CD4-positive, alpha-beta T cell treated with Interleukin-2 at 100 ng/mL for 4 hours (primary cell): ENCODE measurements around the gene SRL.

Experiments
- DNase-seq: peaks from one replicate; pipeline ENCODE4 v3.0.0-alpha.2; 2020; ENCODE audit warnings: low spot score

The SRL gene

DNA sequence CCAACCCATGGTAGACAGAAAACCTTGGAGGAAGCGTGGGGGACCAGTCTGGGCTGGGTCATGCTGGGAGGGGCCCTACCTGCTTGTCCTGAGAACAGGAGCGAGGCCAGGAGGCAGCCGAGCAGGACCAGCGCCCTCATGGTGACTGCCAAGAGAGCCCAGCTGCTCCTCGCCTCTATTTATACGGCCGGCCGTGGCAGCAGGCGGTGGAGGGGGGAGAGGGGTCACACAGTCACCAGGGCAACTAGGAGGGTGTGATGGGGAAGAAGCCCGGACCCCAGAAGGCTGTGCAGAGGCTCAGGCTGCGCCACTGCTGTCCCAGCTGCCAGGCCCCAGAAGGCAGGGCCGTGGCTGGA, at the start of gene SRL:
Gene SRL (minus strand): TSS at position 153 of the 356 bp plus-strand sequence. CDS start 13 bp downstream, at position 140.
- no peak for DNase-seq

DNA sequence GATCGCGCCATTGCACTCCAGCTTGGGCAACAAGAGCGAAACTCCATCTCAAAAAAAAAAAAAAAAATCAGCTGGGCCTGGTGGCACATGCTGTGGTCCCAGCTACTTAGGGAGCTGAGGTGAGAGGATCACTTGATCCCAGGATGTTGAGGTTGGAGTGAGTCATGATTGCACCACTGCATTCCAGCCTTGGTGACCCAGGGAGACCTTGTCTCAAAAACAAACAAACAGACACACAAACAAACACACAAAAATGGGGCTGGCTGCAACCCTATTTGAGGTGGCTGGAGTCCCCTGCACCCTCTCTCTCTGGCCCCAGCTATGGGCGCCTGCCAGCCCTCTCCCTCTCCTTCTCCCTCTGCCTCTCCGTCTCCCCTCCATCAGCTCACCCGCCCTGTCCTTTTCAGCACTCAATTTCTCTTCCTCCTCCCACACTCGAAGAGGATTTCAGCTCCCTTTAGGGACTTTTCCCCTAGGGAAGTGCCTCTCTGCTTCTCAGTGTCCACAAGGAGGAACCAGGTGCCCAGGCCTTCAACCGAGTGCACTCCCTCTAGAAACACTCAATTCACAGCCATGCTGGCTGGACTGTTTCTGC, 48.5 kb upstream of the SRL start:
- DNase-seq = no peak

DNA sequence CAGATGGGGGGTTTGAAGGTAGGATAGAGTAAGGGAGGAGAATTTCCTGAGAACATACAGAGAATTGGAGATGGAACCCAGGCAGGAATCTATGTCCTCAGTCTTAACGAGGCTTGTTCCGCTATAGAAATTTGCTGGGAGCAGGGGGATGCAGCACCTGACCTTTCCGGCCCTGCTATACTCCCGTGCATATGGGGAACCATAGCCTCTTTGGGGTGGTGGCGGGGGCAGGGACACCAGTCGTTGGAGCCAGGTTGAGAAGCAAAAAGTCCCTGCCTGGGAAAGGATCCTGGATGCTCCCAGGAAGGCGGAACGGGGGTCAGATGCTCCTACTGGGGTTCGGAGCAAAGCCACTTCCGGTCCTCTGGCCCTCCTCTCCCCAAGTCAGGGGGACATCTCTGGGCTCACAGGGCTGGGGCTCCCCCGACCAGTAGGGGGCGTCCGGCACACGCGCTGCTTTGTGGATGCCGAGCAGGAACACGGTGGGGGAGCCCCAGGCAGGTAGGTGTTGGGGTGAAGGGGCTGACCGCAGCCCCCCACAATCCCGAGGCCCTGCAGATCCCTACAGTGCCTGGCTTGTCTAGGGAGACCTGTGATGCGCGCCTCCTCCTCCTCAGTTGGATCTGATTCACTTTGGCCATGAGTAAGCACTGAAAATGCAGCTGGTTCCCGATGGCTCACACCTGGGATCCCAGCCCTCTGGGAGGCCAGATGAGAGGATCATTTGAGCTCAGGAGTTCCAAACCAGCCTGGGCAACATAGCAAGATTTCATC, 46.5 kb upstream of the SRL start:
- DNase-seq = peak; percentile 78

DNA sequence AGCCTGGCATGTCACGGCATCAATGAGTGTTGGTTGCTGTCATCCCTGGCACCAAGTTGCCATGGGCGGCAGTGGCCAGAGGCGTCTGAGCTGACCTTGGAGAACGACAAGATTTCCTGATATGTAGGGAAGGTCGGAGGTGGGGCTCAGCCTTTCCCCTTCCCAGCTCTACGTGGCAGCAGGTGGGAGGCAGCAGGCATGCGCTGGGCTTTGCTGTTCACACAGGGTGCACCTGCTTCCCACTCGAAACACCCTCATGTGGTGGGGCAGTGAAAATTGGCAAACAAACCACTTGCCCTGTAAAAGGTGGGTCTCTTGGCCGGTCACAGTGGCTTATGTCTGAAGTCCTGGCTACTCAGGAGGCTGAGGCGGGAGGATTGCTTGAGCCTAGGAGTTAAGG, 43.3 kb upstream of the SRL start:
- no peak for DNase-seq

DNA sequence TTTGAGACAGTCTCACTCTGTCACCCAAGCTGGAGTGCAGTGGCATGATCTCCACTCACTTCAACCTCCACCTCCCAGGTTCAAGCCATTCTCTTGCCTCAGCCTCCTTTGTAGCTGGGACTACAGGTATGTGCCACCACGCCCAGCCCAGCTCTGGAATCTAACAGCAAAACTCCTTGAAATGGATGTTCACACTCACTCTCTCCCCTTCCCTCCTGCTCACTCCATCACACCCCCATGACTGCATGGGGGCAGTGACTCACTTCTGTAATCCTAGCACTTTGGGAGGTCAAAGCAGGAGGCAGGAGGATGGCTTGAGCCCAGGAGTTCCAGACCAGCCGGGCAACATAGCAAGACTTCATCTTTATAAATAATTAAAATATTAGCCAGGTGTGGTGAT, 42.1 kb upstream of the SRL start:
- no peak for DNase-seq

DNA sequence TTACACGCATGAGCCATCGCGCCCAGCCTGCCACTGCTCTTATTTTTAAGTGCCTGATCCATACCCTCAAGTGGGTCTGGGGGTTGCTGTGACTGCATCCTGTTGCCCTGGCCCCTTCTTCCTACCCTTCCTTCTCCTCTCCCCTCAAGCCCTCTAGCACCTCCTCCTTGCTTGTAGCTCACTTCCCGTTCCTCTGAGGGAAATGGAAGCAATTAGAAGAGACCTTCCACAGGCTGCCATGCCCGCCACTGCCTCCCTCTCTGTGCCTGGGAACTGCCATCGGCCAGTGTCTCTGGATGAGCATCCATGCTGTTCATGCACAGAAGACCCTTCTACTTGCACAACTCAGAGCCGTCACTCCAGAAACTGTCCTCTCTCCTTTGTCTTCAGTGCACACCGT, 41.6 kb upstream of the SRL start:
- DNase-seq = no peak

DNA sequence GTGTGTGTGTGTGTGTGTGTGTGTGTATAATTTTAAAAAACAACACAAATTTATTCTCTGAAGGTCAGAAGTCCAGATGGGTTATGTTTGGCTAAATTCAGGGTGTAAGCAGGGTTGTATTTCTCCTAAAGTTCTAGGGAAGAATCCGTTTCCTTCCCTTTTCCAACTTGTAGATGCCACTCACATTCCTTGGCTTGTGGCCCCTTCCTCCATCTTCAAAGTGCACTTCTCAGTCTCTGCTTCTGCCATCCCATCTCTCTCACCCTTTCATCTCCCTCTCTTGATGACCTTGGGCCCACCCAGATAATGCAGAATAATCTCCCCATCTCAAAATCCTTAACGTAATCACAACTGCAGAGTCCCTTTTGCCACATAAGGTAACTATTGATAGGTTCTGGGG, 38.7 kb upstream of the SRL start:
- no peak for DNase-seq

DNA sequence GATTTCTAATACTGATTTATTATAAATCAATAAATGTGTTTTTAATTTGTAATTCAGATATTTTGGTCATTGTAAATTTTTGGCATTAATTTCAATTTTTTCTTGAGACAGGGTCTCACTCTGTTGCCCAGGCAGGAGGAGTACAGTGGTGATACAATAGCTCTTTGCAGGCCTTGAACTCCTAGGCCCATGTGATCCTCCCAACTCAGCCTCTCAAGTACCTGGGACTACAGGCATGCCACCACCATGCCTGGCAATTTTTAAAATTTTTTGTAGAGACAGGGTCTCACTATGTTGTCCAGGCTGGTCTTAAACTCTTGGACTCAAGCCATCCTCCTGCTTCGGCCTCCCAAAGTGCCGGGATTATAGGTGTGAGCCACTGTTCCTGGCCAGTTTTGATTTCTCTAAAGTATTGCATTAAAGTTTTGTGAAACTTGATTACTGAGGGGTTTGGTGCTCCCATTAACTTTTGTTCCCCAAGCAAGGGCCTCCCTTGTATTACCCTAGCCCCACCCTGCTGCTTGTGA, 36.2 kb upstream of the SRL start:
- DNase-seq = no peak

DNA sequence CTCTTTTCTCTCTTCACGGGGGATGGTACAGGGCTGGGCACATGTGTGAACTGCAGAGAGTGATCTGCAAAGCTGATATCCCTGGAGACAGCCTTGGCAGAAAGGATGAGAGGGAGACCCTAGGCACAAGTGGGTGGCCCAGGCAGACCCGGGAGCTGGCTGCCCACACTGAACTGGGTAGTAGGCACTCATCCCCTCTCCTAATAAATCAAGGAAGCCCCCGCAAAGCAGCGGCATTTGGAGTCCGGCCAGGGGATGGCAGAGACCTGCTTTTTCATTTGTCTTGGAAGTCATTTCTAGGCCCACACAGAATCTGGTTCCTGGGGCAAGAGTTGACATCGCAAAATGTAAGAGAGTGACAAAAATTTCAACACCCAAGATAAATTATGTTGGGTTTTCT, 34.0 kb upstream of the SRL start:
- no peak for DNase-seq

DNA sequence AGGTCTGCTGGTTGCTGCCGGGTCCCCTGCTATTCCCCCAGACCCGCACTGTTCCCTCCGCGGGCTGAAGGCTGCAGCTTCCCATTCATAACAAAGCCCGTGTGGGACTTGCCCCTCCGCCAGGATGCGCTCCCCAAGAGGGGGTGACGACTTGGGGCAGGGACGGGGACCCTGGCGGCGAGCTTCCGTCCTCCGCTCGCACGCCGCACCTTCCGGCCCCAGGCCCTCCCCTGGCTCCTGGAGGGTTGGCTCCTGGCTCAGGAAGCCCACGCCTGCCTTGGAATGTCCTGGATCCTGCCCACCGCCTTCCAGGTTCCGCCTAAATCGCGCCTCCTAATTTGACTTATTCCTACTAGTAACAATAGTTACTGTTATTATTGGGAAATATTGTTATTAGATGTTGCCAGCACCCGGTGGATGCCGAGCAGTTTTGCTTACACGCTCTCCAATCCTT, 32.0 kb upstream of the SRL start:
- DNase-seq = peak; percentile 44

DNA sequence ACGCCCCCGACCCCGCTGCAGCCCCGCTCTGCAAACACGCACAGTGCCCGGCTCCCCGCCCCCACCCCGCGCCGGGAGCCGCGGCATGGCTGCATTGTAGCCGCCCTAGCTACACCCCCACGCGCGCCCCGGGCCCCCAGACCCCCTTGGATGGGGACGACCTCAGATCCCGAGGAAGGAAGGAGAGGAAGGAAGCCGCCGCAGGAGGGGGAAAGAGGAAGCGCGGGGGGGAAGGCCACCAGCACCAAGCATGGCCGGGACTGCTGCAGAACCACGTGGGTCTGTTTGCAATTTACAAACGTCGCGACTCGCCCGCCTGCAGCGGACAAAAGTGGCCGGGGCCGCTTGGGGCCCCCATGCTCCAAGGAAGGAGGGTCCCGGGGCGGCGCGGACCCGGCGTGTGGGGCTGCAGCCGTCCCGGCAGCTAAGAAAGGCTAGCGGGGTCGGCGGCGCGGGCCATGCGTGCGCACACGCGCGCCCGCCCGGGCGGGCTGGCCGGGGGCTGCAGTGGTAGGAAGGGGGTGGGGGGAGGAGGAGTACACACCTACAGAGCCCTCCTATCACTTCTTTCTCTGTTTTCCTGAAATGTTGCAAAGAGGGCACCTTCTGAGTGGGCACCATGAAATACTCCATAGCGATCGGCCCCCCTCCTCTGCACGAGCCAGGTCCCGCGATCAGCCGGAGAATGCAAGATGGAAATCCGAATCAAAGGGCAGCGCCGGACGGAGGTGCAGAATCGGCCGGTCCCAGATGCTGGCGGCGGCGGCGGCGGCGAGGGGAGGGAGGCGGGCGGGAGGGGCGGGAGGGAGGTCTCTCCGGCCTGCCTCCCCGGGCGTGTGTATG, 30.5 kb upstream of the SRL start:
- peak; percentile 22 for DNase-seq

DNA sequence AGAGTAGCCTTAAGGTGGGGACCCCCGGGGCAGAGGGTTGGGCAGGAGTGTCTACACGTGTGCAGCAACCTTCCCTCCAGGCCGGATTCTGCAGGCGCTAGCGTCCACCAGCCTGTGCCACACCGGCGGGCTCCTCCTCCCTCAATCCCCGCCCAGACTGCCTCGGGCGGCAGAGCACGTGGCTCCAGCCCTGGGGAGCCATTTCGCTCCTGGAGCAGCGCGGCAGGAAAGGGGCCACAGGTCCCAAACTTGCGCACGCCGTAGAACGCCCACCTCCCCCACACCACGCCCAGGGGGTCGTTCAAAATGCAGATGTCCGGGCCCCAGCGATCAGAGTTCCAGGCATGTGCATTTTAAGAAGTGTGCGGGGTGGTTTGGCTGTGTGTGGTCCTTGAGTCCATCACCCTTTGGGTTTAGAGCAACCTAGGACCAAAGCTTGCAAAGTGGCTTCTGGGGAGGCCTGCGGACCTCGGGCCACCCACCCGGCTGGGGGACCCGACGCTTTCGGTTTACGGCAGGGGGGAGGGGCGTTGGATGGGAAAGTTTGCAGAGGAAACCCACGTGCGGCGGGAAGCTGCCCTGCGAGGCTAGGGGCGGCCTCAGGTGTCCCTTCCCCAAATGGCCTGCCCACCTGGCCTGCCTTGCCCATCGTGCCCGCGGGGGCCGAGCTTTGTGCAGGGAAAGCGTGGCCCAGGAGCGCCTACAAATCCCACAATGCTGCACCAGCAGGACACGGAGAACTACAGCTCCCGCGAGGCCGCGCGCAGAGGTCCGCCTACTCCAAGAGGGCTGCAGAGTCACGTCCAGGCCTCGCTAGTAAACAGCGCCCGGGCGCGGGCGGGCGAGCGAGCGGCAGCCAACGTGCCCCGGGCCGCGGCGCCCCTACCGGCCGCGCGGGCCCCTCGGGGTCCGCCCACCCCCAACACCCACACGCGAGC, 29.6 kb upstream of the SRL start:
- peak; percentile 88 for DNase-seq

DNA sequence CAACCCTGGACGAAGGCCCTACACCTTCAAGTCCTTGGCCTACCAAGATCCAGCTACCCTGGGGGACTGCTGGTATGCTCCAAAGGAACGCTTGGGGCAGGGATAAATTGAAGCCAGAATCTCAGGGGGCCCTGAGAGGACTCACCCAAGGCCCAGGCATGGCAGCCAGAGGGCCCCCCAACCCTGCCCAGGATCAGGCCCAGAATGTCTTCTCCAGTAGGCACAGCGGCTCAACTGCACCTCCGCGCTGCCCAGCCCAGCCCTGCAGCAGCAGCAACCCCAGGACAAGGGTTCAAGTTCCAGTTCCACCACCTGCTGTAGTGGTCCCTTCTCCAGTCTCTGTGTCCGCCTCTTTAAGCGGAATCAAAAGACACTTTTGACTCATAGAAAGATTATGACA, 28.7 kb upstream of the SRL start:
- DNase-seq = no peak

DNA sequence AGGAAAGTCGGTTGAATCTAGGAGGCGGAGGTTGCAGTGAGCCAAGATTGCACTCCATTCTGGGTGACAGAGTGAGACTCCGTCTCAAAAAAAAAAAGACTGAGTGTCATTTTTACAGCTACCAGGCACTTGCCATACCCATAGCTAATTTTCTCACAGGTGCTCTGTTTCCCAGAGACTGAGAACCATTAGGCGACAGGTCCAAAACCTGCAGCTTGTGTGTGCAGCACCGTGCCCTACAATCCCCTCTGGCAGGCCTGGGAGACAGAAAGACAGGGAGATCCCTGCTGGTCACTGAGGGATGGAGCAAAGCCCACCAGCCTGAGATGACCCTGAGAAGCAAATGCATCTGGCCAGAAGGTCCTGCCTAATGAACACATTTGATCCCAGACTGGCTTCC, 28.2 kb upstream of the SRL start:
- no peak for DNase-seq

DNA sequence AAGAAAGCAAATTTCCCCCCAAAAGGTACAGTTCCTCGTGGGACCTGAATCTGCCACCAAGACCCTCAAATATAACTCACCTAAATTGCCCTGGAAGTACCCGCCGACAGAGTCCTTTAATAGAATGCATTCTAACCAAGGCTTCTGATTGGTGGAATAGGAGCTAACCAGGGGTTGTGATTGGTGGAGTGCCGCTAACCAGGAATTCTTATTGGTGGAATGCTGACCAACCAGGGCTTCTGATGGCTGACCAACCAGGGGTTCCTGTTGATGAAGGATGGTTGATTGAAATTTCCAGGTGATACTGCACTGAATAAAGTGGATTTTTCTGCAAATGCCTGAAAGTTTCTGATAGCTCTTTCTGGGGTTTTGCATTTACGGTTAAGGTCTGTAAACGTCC, 24.5 kb upstream of the SRL start:
- DNase-seq = no peak

DNA sequence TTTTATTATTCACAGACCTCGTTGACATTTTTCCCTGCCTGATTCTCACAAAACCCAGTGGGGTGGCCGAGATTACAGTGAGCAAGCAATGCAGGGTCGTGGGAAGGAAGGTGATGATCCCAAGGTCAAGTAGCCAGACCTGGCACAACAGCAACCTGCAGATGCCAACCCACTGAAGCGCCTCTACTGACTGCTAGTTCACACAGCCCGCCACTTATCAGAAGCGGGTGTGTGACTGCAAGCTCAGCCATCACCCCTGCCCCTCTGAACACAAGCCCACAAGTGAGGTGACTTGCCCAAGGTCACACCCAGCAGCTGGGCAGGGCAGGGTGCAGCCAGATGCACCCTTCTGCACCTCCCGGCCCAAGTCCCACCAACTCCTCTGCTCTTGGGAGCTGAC, 23.8 kb upstream of the SRL start:
- no peak for DNase-seq

DNA sequence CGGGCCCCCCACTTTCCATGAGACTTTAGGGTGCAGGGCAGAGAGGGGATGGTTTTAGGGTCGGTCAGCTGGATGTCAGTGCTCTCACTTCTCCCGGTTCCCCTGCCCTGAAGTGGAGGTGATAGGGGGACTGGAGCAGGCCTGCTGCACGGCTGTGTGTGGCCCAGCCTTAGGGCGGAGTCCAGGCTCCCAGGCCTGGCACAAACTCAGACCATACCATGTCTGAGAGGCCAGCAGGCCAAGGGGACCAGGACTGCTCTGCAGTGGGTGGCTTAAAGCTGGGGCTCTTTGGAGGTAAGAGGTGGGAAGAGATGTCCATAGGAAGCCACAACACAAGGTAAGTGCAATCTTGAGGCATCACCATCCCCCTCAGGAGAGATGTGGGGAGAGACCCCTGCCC, 22.7 kb upstream of the SRL start:
- DNase-seq = no peak

DNA sequence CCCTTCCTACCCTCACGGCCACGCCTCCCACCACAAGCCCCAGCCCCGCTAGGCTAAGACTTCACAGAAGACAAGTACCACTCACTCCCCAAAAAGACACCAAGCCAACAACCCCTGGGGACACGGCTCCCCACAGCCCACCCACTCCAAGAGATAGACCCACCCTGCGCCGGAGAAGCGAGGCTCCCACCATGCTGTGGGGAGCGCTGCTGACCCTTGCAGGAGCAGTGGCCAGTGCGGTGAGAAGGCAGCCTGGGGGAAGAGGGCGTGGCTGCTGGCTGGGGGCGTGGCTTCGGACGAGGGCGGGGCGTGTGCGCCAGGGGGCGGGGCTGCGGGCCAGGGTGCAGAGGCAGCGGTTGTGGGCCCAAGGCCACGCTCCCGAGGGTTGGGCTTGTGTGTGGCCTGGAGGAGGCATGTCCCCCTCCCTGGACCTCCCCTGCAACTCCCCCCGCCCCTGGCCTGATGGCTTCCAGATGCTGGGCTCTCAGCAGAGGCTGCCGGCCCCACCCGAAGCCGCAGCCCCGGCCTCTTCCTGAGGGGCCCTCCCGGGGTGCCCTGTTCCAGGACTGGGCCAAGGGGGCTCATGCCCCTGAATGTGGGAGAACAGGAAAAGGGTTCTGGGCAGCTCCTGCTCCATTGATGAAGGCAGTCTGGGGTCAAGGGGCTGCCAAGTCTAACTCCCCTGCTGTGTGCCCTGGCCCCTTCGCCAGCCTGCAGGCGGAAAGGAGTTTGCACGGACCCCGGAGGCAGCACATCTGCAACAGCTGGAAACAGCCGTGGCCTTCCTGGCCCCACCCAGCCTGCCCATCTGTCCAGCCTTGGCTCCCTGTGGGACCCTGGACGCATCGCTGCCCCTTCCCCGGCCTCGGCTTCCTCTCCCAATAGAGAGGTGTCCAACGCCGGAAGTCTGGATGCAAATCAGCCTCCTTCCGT, 21.9 kb upstream of the SRL start:
- DNase-seq = no peak

DNA sequence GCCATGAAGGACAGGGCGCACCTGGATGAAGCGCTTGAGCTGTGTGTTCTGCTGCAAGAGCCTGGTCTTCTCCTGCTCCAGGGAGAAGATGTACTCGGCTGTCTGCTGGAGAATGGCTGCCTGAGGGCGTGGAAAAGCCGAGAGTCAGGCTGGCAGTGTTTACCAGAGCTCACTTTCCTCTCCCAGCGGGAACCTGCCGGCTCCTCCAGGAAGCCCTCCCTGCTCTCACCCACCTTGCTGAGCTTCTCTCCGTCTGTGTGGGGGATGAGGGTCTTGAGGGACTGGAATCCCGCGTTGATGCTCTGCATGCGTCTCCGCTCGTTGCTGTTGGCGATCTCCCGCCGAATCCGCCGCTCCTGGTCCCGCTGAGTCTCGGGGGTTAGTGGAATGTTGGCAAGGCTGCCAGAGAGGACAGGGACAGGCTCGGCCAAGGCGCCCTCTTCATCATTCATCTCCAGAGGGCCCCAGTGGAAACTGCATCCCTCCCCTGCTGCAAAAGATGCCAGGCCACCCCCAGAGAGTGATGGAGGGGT, 20.5 kb upstream of the SRL start:
- DNase-seq = no peak

DNA sequence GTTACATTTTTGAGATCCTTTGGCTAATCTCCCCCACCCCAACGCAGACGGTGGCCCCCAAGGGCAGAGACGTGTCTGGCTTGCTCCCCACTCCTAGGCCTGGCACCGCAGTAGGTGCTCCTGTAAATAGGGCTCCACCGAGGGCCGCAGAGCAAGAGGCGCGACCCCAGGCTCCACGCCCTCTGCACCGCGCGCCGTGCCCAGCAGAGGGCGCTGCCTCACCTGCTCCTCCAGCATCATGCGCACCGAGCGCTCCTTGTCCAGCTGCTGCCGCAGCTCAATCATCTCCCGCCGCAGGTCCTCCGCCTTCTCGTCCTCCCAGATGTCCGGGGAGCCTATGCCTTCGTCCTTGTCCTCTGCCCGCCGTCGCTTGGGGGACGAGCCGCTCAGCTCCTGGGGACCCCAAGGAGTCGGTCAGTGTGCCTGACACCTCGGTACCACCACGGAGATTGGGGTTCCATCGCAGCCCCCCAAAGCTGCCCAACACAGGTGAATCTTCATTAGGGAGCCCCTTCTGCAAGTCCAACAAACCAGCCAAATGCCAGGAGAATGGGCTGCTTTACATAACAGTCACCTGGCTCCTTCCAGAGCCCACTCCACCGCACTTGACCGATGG, 19.8 kb upstream of the SRL start:
- peak; percentile 5 for DNase-seq
